SU-DHL-6 (cell line): ENCODE results near the gene BNC2.

ENCODE experiments used
- CTCF ChIP-seq: fragments of 200-600 bp; sonication (generic); IDR thresholded peaks from one replicate; pipeline ENCODE4 v1.5.1; 2017; ENCODE audit warnings: antibody characterized with exemption, mild to moderate bottlenecking, low read length, moderate library complexity; ENCODE audit not compliant: insufficient read depth, poor library complexity, severe bottlenecking
- EZH2phosphoT487 ChIP-seq: fragments of 200-600 bp; sonication (generic), shearing (Covaris generic); conservative IDR thresholded peaks from 2 replicates; pipeline ENCODE4 v1.6.1; 2018; ENCODE audit warnings: mild to moderate bottlenecking, antibody characterized with exemption, low read length, moderate library complexity, mixed read lengths

GRCh38 chr9:16750553-16750952, 119.9 kb downstream of the BNC2 start:
- TF ChIP-seq CTCF (no peak), EZH2phosphoT487 (no peak)
